Endothelial cell of umbilical vein (primary cell): ENCODE measurements around the gene CTBP2. TPM values are rescaled to one million over a fixed set of nuclear protein-coding genes. Genes with fewer than 3 reads are reported as not detected.

ENCODE experiments used
- BruUV-seq: library from RNA; stranded (reverse); fragments of 400-500 nt; replicated peaks from 2 replicates; lab custom pipeline; 2021; lab: Mats Ljungman, UMichigan
- CTCF ChIA-PET: fragments of 300-600, 350-600 bp; sonication (Branson Sonifier 250); formaldehyde crosslinking; loops from one replicate; lab custom pipeline; 2021; ENCODE audit warnings: antibody characterized with exemption, inconsistent platforms; lab: Charles Lee
- POLR2A ChIA-PET: fragments of 300-600, 350-600 bp; sonication (Branson Sonifier 250); formaldehyde crosslinking; loops from one replicate; lab custom pipeline; 2021; ENCODE audit warnings: antibody characterized with exemption, inconsistent platforms; lab: Charles Lee
- DNase-seq: peaks from one replicate; pipeline ENCODE4 v3.0.0-alpha.2; 2011; ENCODE audit warnings: low read depth, low spot score
- FAIRE-seq: peaks from 2 replicates; lab custom pipeline; 2011; peaks lifted over from hg19 to GRCh38; lab: Jason Lieb, UNC
- H2AFZ ChIP-seq: 2 replicates; pipeline ENCODE4 v1.6.0; 2012; ENCODE audit warnings: low read depth, low read length, control low read depth, inconsistent platforms
- H3K27ac ChIP-seq: 2 replicates; pipeline ENCODE4 v1.5.1; 2011; ENCODE audit warnings: low read depth, mild to moderate bottlenecking, control low read depth, low read length, moderate library complexity; ENCODE audit not compliant: insufficient read depth
- H3K27me3 ChIP-seq, 2 experiments: 2 replicates each; pipeline versions ENCODE4 v1.6.0 to v1.6.1; 2011; ENCODE audit warnings: low read length in 2 of 2, mixed read lengths in 1 of 2; ENCODE audit not compliant: control insufficient read depth in 2 of 2, insufficient read depth in 2 of 2
- H3K36me3 ChIP-seq, 2 experiments: 2 replicates in 1 of 2; 3 replicates in 1 of 2; pipeline ENCODE4 v1.5.1; 2011; ENCODE audit warnings: low read length in 2 of 2, mild to moderate bottlenecking in 1 of 2, moderate library complexity in 1 of 2; ENCODE audit not compliant: control insufficient read depth in 2 of 2, insufficient read depth in 2 of 2; ENCODE audit errors: extremely low read depth in 1 of 2
- H3K4me1 ChIP-seq: 3 replicates; pipeline ENCODE4 v1.5.1; 2011; ENCODE audit warnings: mild to moderate bottlenecking, low read length; ENCODE audit not compliant: control insufficient read depth, insufficient read depth; ENCODE audit errors: extremely low read depth
- H3K4me2 ChIP-seq: 2 replicates; pipeline ENCODE4 v1.6.1; 2011; ENCODE audit warnings: low read length, control low read depth, mixed read lengths; ENCODE audit not compliant: insufficient read depth
- H3K4me3 ChIP-seq, 3 experiments: fragments of 200-600 bp in 1 of 3; sonication (generic), shearing (Covaris generic) in 1 of 3; replicated peaks in 1 of 3; 2 replicates each; pipeline ENCODE4 v1.5.1; 2011 to 2016; ENCODE audit warnings: control low read depth in 3 of 3, low read length in 3 of 3, mild to moderate bottlenecking in 2 of 3, inconsistent platforms in 1 of 3, low read depth in 1 of 3, moderate library complexity in 1 of 3; ENCODE audit not compliant: insufficient read depth in 1 of 3
- H3K79me2 ChIP-seq: 2 replicates; pipeline ENCODE4 v1.6.0; 2012; ENCODE audit warnings: low read length, inconsistent platforms; ENCODE audit not compliant: control insufficient read depth, insufficient read depth
- H3K9ac ChIP-seq: replicated peaks from 2 replicates; pipeline ENCODE3; 2011; ENCODE audit warnings: low read length, control low read depth; ENCODE audit not compliant: insufficient read depth; ENCODE audit errors: extremely low read depth
- H3K9me1 ChIP-seq: replicated peaks from 3 replicates; pipeline ENCODE4 v1.6.0; 2011; ENCODE audit warnings: mild to moderate bottlenecking, low read length; ENCODE audit not compliant: control insufficient read depth, insufficient read depth; ENCODE audit errors: extremely low read depth
- H3K9me3 ChIP-seq: replicated peaks from 2 replicates; pipeline ENCODE4 v1.5.1; 2012; ENCODE audit warnings: low read length, inconsistent platforms; ENCODE audit not compliant: control insufficient read depth, insufficient read depth
- H4K20me1 ChIP-seq: replicated peaks from 2 replicates; pipeline ENCODE3; 2011; ENCODE audit warnings: mild to moderate bottlenecking, low read length; ENCODE audit not compliant: control insufficient read depth, insufficient read depth; ENCODE audit errors: extremely low read depth
- CTCF ChIP-seq, 2 donors: IDR thresholded peaks; 1 replicate in 1 of 2; 2 replicates in 1 of 2; pipeline ENCODE4 v1.5.1; 2011; ENCODE audit warnings: low read length in 2 of 2, mild to moderate bottlenecking in 2 of 2, moderate library complexity in 2 of 2, control low read depth in 1 of 2, inconsistent platforms in 1 of 2, low read depth in 1 of 2; ENCODE audit not compliant: insufficient read depth in 1 of 2; ENCODE audit errors: extremely low read depth in 1 of 2
- EZH2 ChIP-seq: IDR thresholded peaks from 2 replicates; pipeline ENCODE4 v1.6.1; 2012; ENCODE audit warnings: borderline replicate concordance, low read depth, mild to moderate bottlenecking, moderate library complexity, low read length, inconsistent platforms; ENCODE audit not compliant: severe bottlenecking
- FOS ChIP-seq: IDR thresholded peaks from 2 replicates; pipeline ENCODE4 v1.6.1; 2011; ENCODE audit warnings: mild to moderate bottlenecking, low read length, moderate library complexity, borderline replicate concordance; ENCODE audit not compliant: insufficient read depth
- GATA2 ChIP-seq: IDR thresholded peaks from 2 replicates; pipeline ENCODE4 v1.7.0; 2011; ENCODE audit warnings: low read depth, mild to moderate bottlenecking, moderate library complexity, mixed read lengths, low read length; ENCODE audit not compliant: insufficient read length, insufficient read depth
- JUN ChIP-seq: IDR thresholded peaks from 2 replicates; pipeline ENCODE4 v1.6.1; 2011; ENCODE audit warnings: borderline replicate concordance, low read depth; ENCODE audit not compliant: insufficient read length, insufficient read depth
- MAX ChIP-seq: IDR thresholded peaks from 2 replicates; pipeline ENCODE4 v1.6.1; 2011; ENCODE audit not compliant: insufficient read depth, insufficient read length
- MYC ChIP-seq: IDR thresholded peaks from one replicate; pipeline ENCODE4 v1.6.1; 2011; ENCODE audit warnings: mild to moderate bottlenecking, low read depth, low read length
- POLR2A ChIP-seq: IDR thresholded peaks from 2 replicates; pipeline ENCODE4 v1.6.1; 2012; ENCODE audit warnings: low read depth, mild to moderate bottlenecking, control low read depth, low read length
- POLR2AphosphoS5 ChIP-seq: IDR thresholded peaks from 2 replicates; pipeline ENCODE4 v1.6.1; 2012; ENCODE audit warnings: low read depth, mild to moderate bottlenecking, control low read depth, low read length, moderate library complexity; ENCODE audit not compliant: insufficient read depth
- dilution Hi-C: fragments of 300-500 bp; cut with MboI; formaldehyde crosslinking; loops from one replicate; pipeline ENCODE4 v1.15.0; 2019; ENCODE audit warnings: low sequenced_read_pairs; ENCODE audit not compliant: extremely low pct_ligation_motif_present
- intact Hi-C: fragments of 100-400 bp; cut with micrococcal nuclease; formaldehyde crosslinking; loops from one replicate; pipeline ENCODE4 v1.10.0; 2022
- polyA plus RNA-seq, 4 experiments: library from polyadenylated mRNA; depleted of rRNA in 3 of 4; stranded (reverse) in 3 of 4; unstranded in 1 of 4; fragments of >200 nt; gene quantifications; 2 replicates each; pipeline versions ENCODE4 v1.2.1 to v1.2.3, GENCODE V29; 2011 to 2012; ENCODE audit warnings: missing spikeins in 1 of 4
- total RNA-seq: library from RNA; stranded (reverse); gene quantifications from 2 replicates; pipeline ENCODE4 v1.2.3, GENCODE V29; 2021

The CTBP2 gene
- total and polyA plus RNA-seq, 2 donors (not counting 3 experiments of a cell fraction or from before 2014, with no cell fraction given) = 118 to 128 TPM

- TF ChIP-seq GATA2 = no peak
- TF ChIP-seq FOS = no peak
- TF ChIP-seq MAX = no peak
- no peak for TF ChIP-seq POLR2AphosphoS5
- TF ChIP-seq JUN = no peak
- TF ChIP-seq CTCF (IDR thresholded peaks at IDR 0.05; ENCODE audit: extremely low read depth in 1 of 2, insufficient read depth in 1 of 2, low read depth in 1 of 2, low read length in 2 of 2) = no peak
- no peak for TF ChIP-seq MYC
- no peak for TF ChIP-seq EZH2
- TF ChIP-seq POLR2A = no peak
- POLR2A ChIA-PET = no interaction called here
- no peaks in the 10 kb centered on the region for H3K4me1 ChIP-seq
- peaks cover 0 to 29% of the 10 kb centered on the region in 2 experiments for H3K36me3 ChIP-seq
- DNase-seq (no peak), FAIRE-seq (no peak)
- H3K4me3 ChIP-seq = no peak overlapping the region
- H3K9ac ChIP-seq = no peak overlapping the region
- CTCF ChIA-PET = interaction anchor here (0.5 to 1.4 kb wide), 3 partner anchors 16 to 679 kb away, joined by 3 to 4 read pairs (median 3); no protein-coding TSS in a partner anchor
- H3K4me2 ChIP-seq = no peak overlapping the region
- dilution Hi-C loops (no loop called here), intact Hi-C loops (no loop called here)
- H3K27ac ChIP-seq = no peak overlapping the region
- H3K9me3 ChIP-seq = no peaks in the 10 kb centered on the region
- H3K9me1 ChIP-seq = no peaks in the 10 kb centered on the region
- no peak overlapping the region for H2AFZ ChIP-seq
- no peaks in the 10 kb centered on the region for H3K27me3 ChIP-seq
- peaks cover 59% of the 10 kb centered on the region for H3K79me2 ChIP-seq
- H4K20me1 ChIP-seq = no peaks in the 10 kb centered on the region
- BruUV-seq = no TSS peak
Measured at GRCh38 chr10:125008689-125009638, 151.4 kb downstream of the CTBP2 start.
